Endodermal cell (in vitro differentiated cells): ENCODE data around the gene NID2. TPM values are rescaled to one million over a fixed set of nuclear protein-coding genes. Genes with fewer than 3 reads are reported as not detected.
A peak's percentile ranks its signal among the peaks of the same experiment; 100 is the strongest.

ENCODE experiments used
- DNase-seq: peaks from one replicate; pipeline ENCODE4 v3.0.0-alpha.2; 2017
- H3K27ac ChIP-seq: 2 replicates; pipeline ENCODE4 v1.5.1; 2013; ENCODE audit warnings: mild to moderate bottlenecking, low read depth, low read length, moderate library complexity
- H3K27me3 ChIP-seq: 2 replicates; pipeline ENCODE4 v1.6.1; 2013; ENCODE audit warnings: mild to moderate bottlenecking, low read length, moderate library complexity; ENCODE audit not compliant: insufficient read depth, control insufficient read depth, poor library complexity, severe bottlenecking
- H3K36me3 ChIP-seq: 2 replicates; pipeline ENCODE4 v1.7.0; 2013; ENCODE audit warnings: mild to moderate bottlenecking, low read length, moderate library complexity; ENCODE audit not compliant: control insufficient read depth, insufficient read depth
- H3K4me1 ChIP-seq: one replicate; pipeline ENCODE4 v1.7.0; 2013; ENCODE audit warnings: low read length; ENCODE audit not compliant: control insufficient read depth, insufficient read depth
- H3K4me3 ChIP-seq: 2 replicates; pipeline ENCODE4 v1.5.1; 2013; ENCODE audit warnings: mild to moderate bottlenecking, low read length, moderate library complexity
- H3K9ac ChIP-seq: 2 replicates; pipeline ENCODE4 v1.6.1; 2013; ENCODE audit warnings: mild to moderate bottlenecking, low read length, moderate library complexity; ENCODE audit not compliant: poor library complexity, severe bottlenecking; ENCODE audit errors: extremely low read depth
- H3K9me3 ChIP-seq: 2 replicates; pipeline ENCODE4 v1.6.1; 2013; ENCODE audit warnings: mild to moderate bottlenecking, low read length, moderate library complexity; ENCODE audit not compliant: control insufficient read depth
- H3K27ac Mint-ChIP-seq: 2 replicates; pipeline ENCODE4 v1.8.0; 2020; ENCODE audit warnings: mixed read lengths
- H3K27me3 Mint-ChIP-seq: 2 replicates; pipeline ENCODE4 v1.8.0; 2021; ENCODE audit warnings: mild to moderate bottlenecking, mixed read lengths; ENCODE audit not compliant: insufficient read depth
- H3K36me3 Mint-ChIP-seq: 2 replicates; pipeline ENCODE4 v1.8.0; 2020; ENCODE audit warnings: low read depth, mixed read lengths
- H3K4me1 Mint-ChIP-seq: 2 replicates; pipeline ENCODE4 v1.8.0; 2020; ENCODE audit warnings: mixed read lengths
- H3K4me3 Mint-ChIP-seq: 2 replicates; pipeline ENCODE4 v1.8.0; 2020; ENCODE audit warnings: mild to moderate bottlenecking, moderate library complexity, mixed read lengths
- H3K9me3 Mint-ChIP-seq: 2 replicates; pipeline ENCODE4 v1.8.0; 2020; ENCODE audit warnings: mild to moderate bottlenecking, mixed read lengths
- CTCF ChIP-seq: fragments of 200-600 bp; sonication (generic); conservative IDR thresholded peaks from 2 replicates; pipeline ENCODE4 v1.5.0; 2021; ENCODE audit warnings: antibody characterized with exemption, mild to moderate bottlenecking
- WGBS, 2 experiments: methylation state at CpG; one replicate each; pipeline versions ENCODE4 v1.1.5 to v1.1.7; 2013; ENCODE audit warnings: missing lambda C conversion rate in 2 of 2, mixed read lengths in 1 of 2; ENCODE audit not compliant: insufficient coverage in 1 of 2, insufficient read length in 1 of 2; 5-methylcytosine and 5-hydroxymethylcytosine counted together
- total RNA-seq, 2 donors: library from RNA; stranded (reverse); fragmentation: NEBNext Ultra II Directional in 1 of 2; extraction: Animal tissue kit (Norgen Biotek cat#: 25700) in 1 of 2; gene quantifications; 2 replicates in 1 of 2; 3 replicates in 1 of 2; pipeline ENCODE4 v1.2.1, GENCODE V29; 2021

NID2 gene
- total RNA-seq, 2 donors from 2014 or later = 1.7 to 2.9 TPM

GRCh38 chr14:52043690-52044089, 25.2 kb downstream of the NID2 start:
- no peaks in the 10 kb centered on the region for H3K9me3 Mint-ChIP-seq
- no peak overlapping the region for H3K4me3 ChIP-seq
- no peak overlapping the region for H3K27ac Mint-ChIP-seq
- H3K4me3 Mint-ChIP-seq = no peak overlapping the region
- H3K9me3 ChIP-seq = no peaks in the 10 kb centered on the region
- peaks cover under 1% of the 10 kb centered on the region for H3K4me1 ChIP-seq
- H3K9ac ChIP-seq = no peak overlapping the region
- H3K27me3 Mint-ChIP-seq = no peaks in the 10 kb centered on the region
- H3K36me3 Mint-ChIP-seq = no peaks in the 10 kb centered on the region
- peak; percentile 86 for TF ChIP-seq CTCF
- 51% methylated on average over 5 of the region's 5 CpGs; no CpG with 5 or more reads in 1 of the 2 experiments for WGBS, 2 experiments
- H3K27me3 ChIP-seq = no peaks in the 10 kb centered on the region
- peaks cover 6% of the 10 kb centered on the region for H3K4me1 Mint-ChIP-seq
- H3K27ac ChIP-seq = no peak overlapping the region
- DNase-seq = peak; percentile 85
- H3K36me3 ChIP-seq = no peaks in the 10 kb centered on the region

DNA sequence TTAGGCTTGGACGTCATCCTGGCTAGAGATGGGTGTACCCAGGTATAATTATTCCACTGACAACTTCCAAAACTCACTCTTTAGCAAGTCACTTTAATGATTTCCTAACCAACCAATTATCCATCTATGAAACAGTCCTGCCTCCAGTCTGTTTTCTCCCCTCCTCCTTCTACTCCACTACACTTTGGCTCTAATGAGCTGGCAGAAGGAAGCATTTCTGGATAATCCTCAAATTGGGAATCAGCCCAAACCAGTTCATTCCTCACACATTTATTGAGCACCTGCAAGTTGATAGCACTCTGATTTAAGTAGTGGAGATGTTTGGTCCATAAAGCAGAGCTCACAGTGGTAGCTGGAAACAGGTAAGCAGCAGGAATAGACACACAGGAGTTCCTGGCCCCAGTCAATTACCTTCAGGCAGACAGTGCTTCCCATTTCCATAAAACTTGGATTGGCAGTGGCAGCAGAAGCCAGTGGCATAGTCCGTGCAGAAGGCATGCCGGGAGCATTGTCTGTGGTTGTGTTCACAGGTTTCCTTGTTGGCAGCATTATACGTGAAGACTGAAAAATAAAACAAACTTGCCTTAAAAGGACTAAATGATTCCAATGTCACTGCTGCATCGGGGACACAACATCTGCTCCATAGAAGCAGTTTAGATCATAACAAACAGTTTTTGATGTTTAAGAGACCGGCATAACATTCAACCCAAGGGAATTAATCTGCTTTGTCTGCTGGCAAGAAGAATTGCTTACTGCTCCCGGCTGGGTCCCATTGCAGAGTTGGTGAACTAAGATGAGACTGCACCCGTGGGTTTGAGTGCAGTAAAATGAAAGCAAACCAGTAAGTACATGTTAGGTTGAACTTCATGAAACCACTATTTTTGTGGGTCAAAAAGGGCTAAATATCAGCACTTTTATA, 26.2 kb downstream of the NID2 start:
- no peak for TF ChIP-seq CTCF

DNA sequence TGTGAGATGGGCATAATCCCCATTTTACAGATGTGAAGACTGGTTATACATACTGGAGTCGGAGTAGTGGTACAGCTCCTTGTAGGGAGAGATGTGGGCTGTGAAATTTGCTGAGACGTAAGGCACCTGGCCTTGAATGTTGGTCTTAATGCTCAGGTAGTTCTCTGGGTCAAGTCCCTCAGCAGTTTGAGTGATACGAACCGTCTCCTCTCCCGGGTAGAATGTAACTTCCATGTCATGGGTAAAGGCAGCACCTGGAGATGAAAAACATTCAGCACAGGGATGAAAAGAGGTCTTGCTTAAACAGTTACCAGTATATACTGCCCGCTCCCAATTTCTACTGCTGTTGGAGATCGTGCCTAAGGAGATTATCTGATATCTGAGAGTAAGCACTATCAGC, 28.3 kb downstream of the NID2 start:
- H3K27ac ChIP-seq = no peak overlapping the region
- no peak overlapping the region for H3K27ac Mint-ChIP-seq

More for the DNA sequence above, 26.2 kb downstream of the NID2 start:
- no peaks in the 10 kb centered on the region for H3K9me3 ChIP-seq
- no peak overlapping the region for H3K9ac ChIP-seq
- H3K36me3 ChIP-seq = no peaks in the 10 kb centered on the region
- 76 to 81% methylated on average over 7 to 8 of the region's 8 CpGs for WGBS, 2 experiments
- no peak overlapping the region for H3K27ac Mint-ChIP-seq
- no peaks in the 10 kb centered on the region for H3K27me3 Mint-ChIP-seq
- no peak overlapping the region for H3K4me3 ChIP-seq
- H3K4me3 Mint-ChIP-seq = no peak overlapping the region
- no peaks in the 10 kb centered on the region for H3K9me3 Mint-ChIP-seq
- H3K27me3 ChIP-seq = no peaks in the 10 kb centered on the region
- no peak for DNase-seq
- H3K27ac ChIP-seq = no peak overlapping the region
- no peaks in the 10 kb centered on the region for H3K4me1 ChIP-seq
- peaks cover 3% of the 10 kb centered on the region for H3K4me1 Mint-ChIP-seq
- no peaks in the 10 kb centered on the region for H3K36me3 Mint-ChIP-seq

More for the DNA sequence above, 28.3 kb downstream of the NID2 start:
- Mint-ChIP-seq H3K27me3 (no peaks in the 10 kb centered on the region), H3K4me3 (no peak overlapping the region), H3K9me3 (no peaks in the 10 kb centered on the region), H3K36me3 (no peaks in the 10 kb centered on the region), H3K4me1 (peaks cover 3% of the 10 kb centered on the region)
- no peaks in the 10 kb centered on the region for H3K36me3 ChIP-seq
- no peaks in the 10 kb centered on the region for H3K9me3 ChIP-seq
- DNase-seq = no peak
- no peak for TF ChIP-seq CTCF
- WGBS, 2 experiments = 88 to 96% methylated on average over 4 to 7 of the region's 7 CpGs
- no peak overlapping the region for H3K4me3 ChIP-seq
- H3K27me3 ChIP-seq = no peaks in the 10 kb centered on the region
- no peak overlapping the region for H3K9ac ChIP-seq
- no peaks in the 10 kb centered on the region for H3K4me1 ChIP-seq
